Neural cell (in vitro differentiated cells): Measurements from ENCODE around the gene SPOCK1. TPM values are rescaled to one million over a fixed set of nuclear protein-coding genes. Genes with fewer than 3 reads are reported as not detected.

Source experiments
- H2AFZ ChIP-seq: fragments of 200-600, 300-800 bp; sonication (generic), shearing (Covaris generic); 2 replicates; pipeline ENCODE4 v1.6.0; 2014; ENCODE audit warnings: low read depth, mild to moderate bottlenecking, antibody characterized with exemption, low read length, moderate library complexity
- H3F3A ChIP-seq: fragments of 200-600 bp; shearing (Covaris generic); 2 replicates; pipeline ENCODE4 v1.6.1; 2016; ENCODE audit warnings: mild to moderate bottlenecking, moderate library complexity, mixed read lengths, antibody characterized with exemption, low read length; ENCODE audit not compliant: insufficient read depth, poor library complexity, severe bottlenecking
- H3K27ac ChIP-seq: fragments of 200-600, 300-800 bp; sonication (generic), shearing (Covaris generic); 2 replicates; pipeline ENCODE4 v1.5.1; 2014; ENCODE audit warnings: mild to moderate bottlenecking, low read length, moderate library complexity
- H3K27me3 ChIP-seq: fragments of 300-800, 200-600 bp; sonication (generic), shearing (Covaris generic); 2 replicates; pipeline ENCODE4 v1.6.0; 2014; ENCODE audit warnings: mild to moderate bottlenecking, low read depth, low read length, moderate library complexity; ENCODE audit not compliant: insufficient read depth
- H3K36me3 ChIP-seq: fragments of 300-800, 200-600 bp; sonication (generic), shearing (Covaris generic); 2 replicates; pipeline ENCODE4 v1.5.1; 2014; ENCODE audit warnings: mild to moderate bottlenecking, antibody characterized with exemption, low read length, moderate library complexity; ENCODE audit not compliant: insufficient read depth
- H3K4me2 ChIP-seq: fragments of 300-800, 200-600 bp; sonication (generic), shearing (Covaris generic); 2 replicates; pipeline ENCODE4 v1.6.0; 2014; ENCODE audit warnings: mild to moderate bottlenecking, low read length
- H3K4me3 ChIP-seq: fragments of 300-800, 200-600 bp; sonication (generic), shearing (Covaris generic); 2 replicates; pipeline ENCODE4 v1.5.1; 2014; ENCODE audit warnings: mild to moderate bottlenecking, low read length, moderate library complexity
- H3K79me2 ChIP-seq: fragments of 200-600 bp; shearing (Covaris generic); replicated peaks from 2 replicates; pipeline ENCODE4 v1.6.0; 2014; ENCODE audit warnings: mild to moderate bottlenecking, low read length, moderate library complexity; ENCODE audit not compliant: insufficient read depth
- H3K9ac ChIP-seq: fragments of 300-800, 200-600 bp; sonication (generic), shearing (Covaris generic); 2 replicates; pipeline ENCODE4 v1.6.1; 2016; ENCODE audit warnings: mild to moderate bottlenecking, low read length, mixed read lengths
- H3K9me2 ChIP-seq: fragments of 200-600 bp; shearing (Covaris generic); 2 replicates; pipeline ENCODE4 v1.6.1; 2016; ENCODE audit warnings: mild to moderate bottlenecking, low read length, mixed read lengths; ENCODE audit not compliant: insufficient read depth
- H3K9me3 ChIP-seq: fragments of 200-600, 300-800 bp; sonication (generic), shearing (Covaris generic); 2 replicates; pipeline ENCODE4 v1.6.1; 2016; ENCODE audit warnings: mild to moderate bottlenecking, mixed run types, low read length, moderate library complexity, mixed read lengths
- H4K20me1 ChIP-seq: fragments of 200-600 bp; shearing (Covaris generic); 2 replicates; pipeline ENCODE4 v1.6.1; 2016; ENCODE audit warnings: mild to moderate bottlenecking, mixed run types; ENCODE audit not compliant: insufficient read depth
- CTCF ChIP-seq: fragments of 450-650 bp; IDR thresholded peaks from 2 replicates; pipeline ENCODE4 v1.5.1; 2014; ENCODE audit warnings: antibody characterized with exemption, mild to moderate bottlenecking, moderate library complexity; ENCODE audit not compliant: poor library complexity, severe bottlenecking
- EP300 ChIP-seq: fragments of 450-650 bp; conservative IDR thresholded peaks from 2 replicates; pipeline ENCODE4 v1.6.1; 2014; ENCODE audit warnings: antibody characterized with exemption, mild to moderate bottlenecking, moderate library complexity; ENCODE audit not compliant: poor library complexity, severe bottlenecking
- EZH2 ChIP-seq: fragments of 200-600, 300-800 bp; shearing (Covaris generic), sonication (generic); IDR thresholded peaks from 2 replicates; pipeline ENCODE4 v1.6.1; 2014; ENCODE audit warnings: antibody characterized with exemption, low read length, borderline replicate concordance, mild to moderate bottlenecking; ENCODE audit not compliant: insufficient read depth, poor library complexity, severe bottlenecking
- MXI1 ChIP-seq: fragments of 450-650 bp; conservative IDR thresholded peaks from 2 replicates; pipeline ENCODE4 v1.6.1; 2014; ENCODE audit warnings: antibody characterized with exemption, mild to moderate bottlenecking; ENCODE audit not compliant: poor library complexity, severe bottlenecking
- POLR2AphosphoS5 ChIP-seq: IDR thresholded peaks from 2 replicates; pipeline ENCODE4 v1.6.1; 2012
- RAD21 ChIP-seq: fragments of 450-650 bp; conservative IDR thresholded peaks from 2 replicates; pipeline ENCODE4 v1.6.1; 2014; ENCODE audit warnings: antibody characterized with exemption, mild to moderate bottlenecking, moderate library complexity
- REST ChIP-seq: IDR thresholded peaks from 2 replicates; pipeline ENCODE4 v1.6.1; 2012; ENCODE audit warnings: borderline replicate concordance
- SMC3 ChIP-seq: fragments of 450-650 bp; conservative IDR thresholded peaks from 2 replicates; pipeline ENCODE4 v1.6.1; 2014; ENCODE audit warnings: antibody characterized with exemption, mild to moderate bottlenecking, moderate library complexity; ENCODE audit not compliant: poor library complexity
- TAF1 ChIP-seq: IDR thresholded peaks from 2 replicates; pipeline ENCODE4 v1.6.1; 2012; ENCODE audit warnings: low read depth
- polyA plus RNA-seq: library from polyadenylated mRNA; depleted of rRNA; stranded (reverse); fragments of >200 nt; gene quantifications from 2 replicates; pipeline ENCODE4 v1.2.3, GENCODE V29; 2014

SPOCK1 gene
- polyA plus RNA-seq, 1 donor from 2014 or later: 33.6 TPM

- H3K36me3 ChIP-seq: no peaks in the 10 kb centered on the region
- no peak overlapping the region for H3K27ac ChIP-seq
- H3K27me3 ChIP-seq: no peaks in the 10 kb centered on the region
- H3K4me2 ChIP-seq: no peak overlapping the region
- H3K9me3 ChIP-seq: no peaks in the 10 kb centered on the region
- no peaks in the 10 kb centered on the region for H3K9me2 ChIP-seq
- H3F3A ChIP-seq: no peaks in the 10 kb centered on the region
- no peak overlapping the region for H3K4me3 ChIP-seq
- peaks cover 2% of the 10 kb centered on the region for H3K79me2 ChIP-seq
- H3K9ac ChIP-seq: no peak overlapping the region
- no peaks in the 10 kb centered on the region for H4K20me1 ChIP-seq
- TF ChIP-seq SMC3: no peak
- TF ChIP-seq POLR2AphosphoS5: no peak
- H2AFZ ChIP-seq: no peak overlapping the region
Observed at GRCh38 chr5:137465930-137466329, 33.2 kb downstream of the SPOCK1 start.

DNA sequence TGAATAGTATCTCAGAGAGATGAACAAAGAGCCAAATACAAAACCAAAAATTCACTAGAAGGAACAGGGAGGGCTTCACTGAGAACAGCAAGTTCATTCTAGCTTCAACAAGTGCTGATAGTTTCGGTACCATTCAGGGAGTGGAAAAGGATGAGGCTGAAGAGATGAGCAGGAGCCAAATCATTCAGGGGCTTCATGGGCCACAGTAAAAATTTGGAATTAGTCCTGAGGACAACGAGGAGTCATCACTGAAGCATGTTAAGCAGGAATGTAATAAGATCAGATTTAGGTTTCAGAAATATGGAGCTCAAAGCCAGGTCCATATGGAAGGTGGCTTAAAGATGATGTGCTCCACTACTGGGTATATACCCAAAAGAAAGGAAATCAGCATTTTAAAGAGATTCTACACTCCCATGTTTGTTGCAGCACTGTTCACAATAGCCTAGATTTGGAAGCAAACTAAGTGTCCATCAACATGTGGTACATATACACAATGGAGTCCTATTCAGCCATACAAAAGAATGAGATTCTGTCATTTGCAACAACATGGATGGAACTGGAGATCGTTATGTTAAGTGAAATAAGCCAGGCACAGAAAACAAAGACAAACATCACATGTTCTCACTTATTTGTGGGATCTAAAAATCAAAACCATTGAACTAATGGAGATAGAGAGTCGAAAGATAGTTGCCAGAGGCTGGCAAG, 36.2 kb downstream of the SPOCK1 start:
- Histone ChIP-seq H3K36me3 (no peaks in the 10 kb centered on the region), H3K4me2 (no peak overlapping the region), H3K9ac (no peak overlapping the region), H3K9me2 (no peaks in the 10 kb centered on the region), H3K27ac (no peak overlapping the region), H3K4me3 (no peak overlapping the region), H3F3A (no peaks in the 10 kb centered on the region), H2AFZ (no peak overlapping the region), H3K9me3 (no peaks in the 10 kb centered on the region), H3K79me2 (no peaks in the 10 kb centered on the region), H4K20me1 (no peaks in the 10 kb centered on the region), H3K27me3 (no peaks in the 10 kb centered on the region)
- TF ChIP-seq REST (no peak), TAF1 (no peak), SMC3 (no peak), POLR2AphosphoS5 (no peak), RAD21 (no peak), EP300 (no peak), MXI1 (no peak), CTCF (no peak), EZH2 (no peak)
